Calu3 (cell line): ENCODE data around the gene ANAPC15. TPM values are rescaled to one million over a fixed set of nuclear protein-coding genes. Genes with fewer than 3 reads are reported as not detected.

Source experiments
- Bru-seq: library from RNA; stranded (reverse); fragments of 400-500 nt; gene quantifications from one replicate; lab custom pipeline; 2021; lab: Mats Ljungman, UMichigan
- BruChase-seq, 2 experiments: library from RNA; stranded (reverse); fragments of 400-500 nt; gene quantifications; one replicate each; lab custom pipeline; 2021; lab: Mats Ljungman, UMichigan
- BruUV-seq: library from RNA; stranded (reverse); fragments of 400-500 nt; replicated peaks from 2 replicates; lab custom pipeline; 2021; lab: Mats Ljungman, UMichigan
- CTCF ChIA-PET: fragments of 300-600 bp; sonication (Branson Sonifier 250); formaldehyde crosslinking; loops from one replicate; lab custom pipeline; 2022; ENCODE audit warnings: antibody characterized with exemption; lab: Charles Lee
- DNase-seq: peaks from one replicate; pipeline ENCODE4 v3.0.0; 2022
- H3K27ac Mint-ChIP-seq: one replicate; pipeline ENCODE4 v1.8.0; 2022; ENCODE audit warnings: mixed read lengths; ENCODE audit not compliant: unreplicated experiment
- H3K27me3 Mint-ChIP-seq: one replicate; pipeline ENCODE4 v1.8.0; 2022; ENCODE audit warnings: mixed read lengths; ENCODE audit not compliant: unreplicated experiment
- H3K36me3 Mint-ChIP-seq: one replicate; pipeline ENCODE4 v1.8.0; 2022; ENCODE audit warnings: mild to moderate bottlenecking, moderate library complexity, mixed read lengths; ENCODE audit not compliant: insufficient read depth, unreplicated experiment
- H3K4me1 Mint-ChIP-seq: one replicate; pipeline ENCODE4 v1.8.0; 2022; ENCODE audit warnings: mild to moderate bottlenecking, low read depth, mixed read lengths; ENCODE audit not compliant: unreplicated experiment
- H3K4me3 Mint-ChIP-seq: one replicate; pipeline ENCODE4 v1.8.0; 2022; ENCODE audit warnings: mild to moderate bottlenecking, low read depth, moderate library complexity, mixed read lengths; ENCODE audit not compliant: unreplicated experiment
- H3K9me3 Mint-ChIP-seq: one replicate; pipeline ENCODE4 v1.8.0; 2022; ENCODE audit warnings: low read depth, mixed read lengths; ENCODE audit not compliant: unreplicated experiment
- intact Hi-C: fragments of 100-400 bp; cut with micrococcal nuclease; formaldehyde crosslinking; loops from one replicate; pipeline ENCODE4 v1.10.0; 2022; ENCODE audit not compliant: unreplicated experiment
- long read RNA-seq: library from polyadenylated mRNA; stranded (forward); transcript quantifications from one replicate; pipeline ENCODE4 v2.0.0, GENCODE V29; 2022
- total RNA-seq: library from RNA; stranded (reverse); gene quantifications from 2 replicates; pipeline ENCODE4 v1.2.3, GENCODE V29; 2022
- TF ChIP-seq, protein P1 (sequence below): fragments of 200-600 bp; IDR thresholded peaks from one replicate; pipeline ENCODE4 v1.8.0; 2022; ENCODE audit warnings: antibody characterized with exemption; ENCODE audit not compliant: unreplicated experiment

ANAPC15 gene
- total RNA-seq (25.8 and 29.4 TPM in 2 replicates), Bru-seq, nascent RNA (percentile 57 among the genes with signal in this experiment), BruChase-seq, experiment 1, labeled RNA remaining after a 6-hour chase (percentile 63 among the genes with signal in this experiment), BruChase-seq, experiment 2, labeled RNA remaining after a 2-hour chase (percentile 50 among the genes with signal in this experiment)
- long read RNA-seq, transcript ANAPC15-208 (6 exons, 867 nt) = minor isoform, 6 of 58 reads
- long read RNA-seq, transcript ANAPC15-201 (6 exons, 886 nt) = major isoform, 16 of 58 reads
- long read RNA-seq, transcript ANAPC15-217 (5 exons, 704 nt) = minor isoform, 6 of 58 reads
- long read RNA-seq, transcript ANAPC15-204 (6 exons, 848 nt) = minor isoform, 7 of 58 reads
- long read RNA-seq, partial matches to known transcripts = 6 of 58 reads
- long read RNA-seq, other reads (novel, unspliced or antisense) = 14 of 58 reads

GRCh38 chr11:72112143-72112977, at the start of gene ANAPC15:
Gene ANAPC15 (minus strand): TSS chr11:72112695. CDS start chr11:72111276, 1,419 bp downstream.
- CTCF ChIA-PET = interaction anchor here (1.0 to 1.4 kb wide), 4 partner anchors 71 to 322 kb away, joined by 3 to 6 read pairs (median 4); partner anchors contain the start of gene CLPB
- DNase-seq = peak; percentile 96
- Mint-ChIP-seq H3K4me1 (peaks cover 9% of the 10 kb centered on the region), H3K27ac (peak within 1 kb of the TSS; percentile 100), H3K27me3 (peaks cover 13% of the 10 kb centered on the region), H3K36me3 (peaks cover 24% of the 10 kb centered on the region), H3K4me3 (peak within 1 kb of the TSS; percentile 95), H3K9me3 (no peaks in the 10 kb centered on the region)
- TF ChIP-seq, protein P1, sequence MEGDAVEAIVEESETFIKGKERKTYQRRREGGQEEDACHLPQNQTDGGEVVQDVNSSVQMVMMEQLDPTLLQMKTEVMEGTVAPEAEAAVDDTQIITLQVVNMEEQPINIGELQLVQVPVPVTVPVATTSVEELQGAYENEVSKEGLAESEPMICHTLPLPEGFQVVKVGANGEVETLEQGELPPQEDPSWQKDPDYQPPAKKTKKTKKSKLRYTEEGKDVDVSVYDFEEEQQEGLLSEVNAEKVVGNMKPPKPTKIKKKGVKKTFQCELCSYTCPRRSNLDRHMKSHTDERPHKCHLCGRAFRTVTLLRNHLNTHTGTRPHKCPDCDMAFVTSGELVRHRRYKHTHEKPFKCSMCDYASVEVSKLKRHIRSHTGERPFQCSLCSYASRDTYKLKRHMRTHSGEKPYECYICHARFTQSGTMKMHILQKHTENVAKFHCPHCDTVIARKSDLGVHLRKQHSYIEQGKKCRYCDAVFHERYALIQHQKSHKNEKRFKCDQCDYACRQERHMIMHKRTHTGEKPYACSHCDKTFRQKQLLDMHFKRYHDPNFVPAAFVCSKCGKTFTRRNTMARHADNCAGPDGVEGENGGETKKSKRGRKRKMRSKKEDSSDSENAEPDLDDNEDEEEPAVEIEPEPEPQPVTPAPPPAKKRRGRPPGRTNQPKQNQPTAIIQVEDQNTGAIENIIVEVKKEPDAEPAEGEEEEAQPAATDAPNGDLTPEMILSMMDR = no peak
- intact Hi-C loops = no loop called here
- BruUV-seq = no TSS peak

- intact Hi-C loops = no loop called here
- no peaks in the 10 kb centered on the region for H3K9me3 Mint-ChIP-seq
- H3K36me3 Mint-ChIP-seq = no peaks in the 10 kb centered on the region
- no TSS peak for BruUV-seq
- H3K27me3 Mint-ChIP-seq = peaks cover 22% of the 10 kb centered on the region
- CTCF ChIA-PET = no interaction called here
- H3K4me3 Mint-ChIP-seq = no peak overlapping the region
- H3K27ac Mint-ChIP-seq = no peak overlapping the region
- no peaks in the 10 kb centered on the region for H3K4me1 Mint-ChIP-seq
- TF ChIP-seq, protein P1 = no peak
- no peak for DNase-seq
Observed at GRCh38 chr11:72160319-72160718, 47.8 kb upstream of the ANAPC15 start.

DNA sequence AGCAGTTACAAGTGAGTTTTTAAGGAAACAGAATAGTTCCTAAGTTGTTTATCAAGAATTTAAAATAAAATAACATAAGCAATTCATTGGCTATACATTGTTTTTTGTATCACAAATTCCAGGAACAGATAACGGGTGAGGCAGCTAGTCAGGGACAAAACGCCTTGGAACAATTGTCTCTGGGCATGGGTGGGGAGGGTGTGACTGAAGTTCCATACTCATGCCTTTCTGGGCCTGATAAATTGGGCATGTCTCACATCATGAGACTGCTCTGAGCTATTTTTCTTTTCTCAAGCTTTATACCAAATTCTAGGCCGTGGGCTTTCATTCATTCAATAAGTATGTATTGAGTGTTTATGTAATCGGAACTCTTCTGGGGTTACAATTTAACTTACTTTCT, 44.6 kb upstream of the ANAPC15 start:
- BruUV-seq = no TSS peak
- TF ChIP-seq, protein P1 = no peak
- intact Hi-C loops = no loop called here
- no peak for DNase-seq
- Mint-ChIP-seq H3K27me3 (peaks cover 25% of the 10 kb centered on the region), H3K36me3 (no peaks in the 10 kb centered on the region), H3K9me3 (no peaks in the 10 kb centered on the region), H3K4me1 (no peaks in the 10 kb centered on the region), H3K4me3 (no peak overlapping the region), H3K27ac (no peak overlapping the region)
- CTCF ChIA-PET = no interaction called here

DNA sequence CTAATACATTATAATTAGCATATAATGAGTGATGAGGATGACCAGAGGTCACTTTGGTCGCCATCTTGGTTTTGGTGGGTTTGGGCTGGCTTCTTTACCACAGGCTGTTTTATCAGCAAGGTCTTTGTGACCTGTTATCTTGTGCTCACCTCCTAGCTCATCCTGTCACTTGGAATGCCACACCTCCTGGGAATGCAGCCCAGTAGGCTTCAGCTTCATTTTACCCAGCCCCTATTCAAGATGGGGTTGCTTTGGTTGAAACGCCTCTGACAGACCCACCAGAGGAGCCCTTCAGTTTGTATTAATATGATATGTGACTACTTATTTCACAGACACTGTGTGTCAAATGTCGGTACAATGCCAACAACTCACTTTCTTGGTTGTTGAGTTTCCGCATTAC, 43.3 kb upstream of the ANAPC15 start:
- intact Hi-C loops = no loop called here
- Mint-ChIP-seq H3K4me3 (no peak overlapping the region), H3K36me3 (no peaks in the 10 kb centered on the region), H3K27ac (no peak overlapping the region), H3K9me3 (no peaks in the 10 kb centered on the region), H3K27me3 (peaks cover 29% of the 10 kb centered on the region), H3K4me1 (no peaks in the 10 kb centered on the region)
- TF ChIP-seq, protein P1 = no peak
- DNase-seq = no peak
- no TSS peak for BruUV-seq
- CTCF ChIA-PET = no interaction called here
